ENCODE results near the gene ADISSP.

DNA sequence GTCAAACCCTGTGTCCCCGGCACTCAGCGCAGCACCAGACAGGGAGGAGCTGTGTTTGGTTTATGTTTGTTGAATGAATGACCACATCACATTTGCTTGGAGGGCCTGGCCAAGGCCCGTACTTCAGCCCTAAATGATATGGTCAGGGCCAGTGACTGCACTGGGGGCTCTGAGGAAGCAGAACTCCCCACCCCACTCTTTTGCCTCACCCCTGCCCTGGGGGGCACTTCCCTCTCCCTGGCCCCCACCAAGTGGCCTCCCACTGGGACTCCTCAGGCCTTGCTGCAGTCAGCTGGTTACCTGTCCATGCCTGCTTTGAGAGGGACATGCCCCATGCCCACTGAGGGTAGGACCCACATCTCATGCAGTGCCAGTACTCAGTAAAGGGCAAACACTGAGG is 2.9 kb downstream of the ADISSP start:
- TF ChIP-seq, protein P1, sequence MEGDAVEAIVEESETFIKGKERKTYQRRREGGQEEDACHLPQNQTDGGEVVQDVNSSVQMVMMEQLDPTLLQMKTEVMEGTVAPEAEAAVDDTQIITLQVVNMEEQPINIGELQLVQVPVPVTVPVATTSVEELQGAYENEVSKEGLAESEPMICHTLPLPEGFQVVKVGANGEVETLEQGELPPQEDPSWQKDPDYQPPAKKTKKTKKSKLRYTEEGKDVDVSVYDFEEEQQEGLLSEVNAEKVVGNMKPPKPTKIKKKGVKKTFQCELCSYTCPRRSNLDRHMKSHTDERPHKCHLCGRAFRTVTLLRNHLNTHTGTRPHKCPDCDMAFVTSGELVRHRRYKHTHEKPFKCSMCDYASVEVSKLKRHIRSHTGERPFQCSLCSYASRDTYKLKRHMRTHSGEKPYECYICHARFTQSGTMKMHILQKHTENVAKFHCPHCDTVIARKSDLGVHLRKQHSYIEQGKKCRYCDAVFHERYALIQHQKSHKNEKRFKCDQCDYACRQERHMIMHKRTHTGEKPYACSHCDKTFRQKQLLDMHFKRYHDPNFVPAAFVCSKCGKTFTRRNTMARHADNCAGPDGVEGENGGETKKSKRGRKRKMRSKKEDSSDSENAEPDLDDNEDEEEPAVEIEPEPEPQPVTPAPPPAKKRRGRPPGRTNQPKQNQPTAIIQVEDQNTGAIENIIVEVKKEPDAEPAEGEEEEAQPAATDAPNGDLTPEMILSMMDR (conservative IDR thresholded peaks at IDR 0.05; ENCODE audit: low read depth, low read length): no peak
- TF ChIP-seq EZH2 (IDR thresholded peaks at IDR 0.05; ENCODE audit: low read length, unreplicated experiment): no peak
